ENCODE data around the gene CPAMD8. TPM values are rescaled to one million over a fixed set of nuclear protein-coding genes. Genes with fewer than 3 reads are reported as not detected.
"Not testable (repeated sequence)": the region's sequence is repeated elsewhere in the genome, so short reads cannot be mapped to it uniquely, and the experiment has no call there.

The CPAMD8 gene
- total RNA-seq, 1 donor from 2014 or later: 51.8 TPM

- no peak for DNase-seq (ENCODE audit: low spot score)
Observed at GRCh38 chr19:16946951-16947940, 79.4 kb downstream of the CPAMD8 start.

- no peak for DNase-seq (ENCODE audit: low spot score)
Observed at GRCh38 chr19:16945762-16946465, 80.7 kb downstream of the CPAMD8 start.

- DNase-seq (ENCODE audit: low spot score): no peak
Observed at GRCh38 chr19:16945364-16945714, 81.3 kb downstream of the CPAMD8 start.

- no peak for DNase-seq (ENCODE audit: low spot score)
Observed at GRCh38 chr19:16944626-16945363, 81.8 kb downstream of the CPAMD8 start.

DNA sequence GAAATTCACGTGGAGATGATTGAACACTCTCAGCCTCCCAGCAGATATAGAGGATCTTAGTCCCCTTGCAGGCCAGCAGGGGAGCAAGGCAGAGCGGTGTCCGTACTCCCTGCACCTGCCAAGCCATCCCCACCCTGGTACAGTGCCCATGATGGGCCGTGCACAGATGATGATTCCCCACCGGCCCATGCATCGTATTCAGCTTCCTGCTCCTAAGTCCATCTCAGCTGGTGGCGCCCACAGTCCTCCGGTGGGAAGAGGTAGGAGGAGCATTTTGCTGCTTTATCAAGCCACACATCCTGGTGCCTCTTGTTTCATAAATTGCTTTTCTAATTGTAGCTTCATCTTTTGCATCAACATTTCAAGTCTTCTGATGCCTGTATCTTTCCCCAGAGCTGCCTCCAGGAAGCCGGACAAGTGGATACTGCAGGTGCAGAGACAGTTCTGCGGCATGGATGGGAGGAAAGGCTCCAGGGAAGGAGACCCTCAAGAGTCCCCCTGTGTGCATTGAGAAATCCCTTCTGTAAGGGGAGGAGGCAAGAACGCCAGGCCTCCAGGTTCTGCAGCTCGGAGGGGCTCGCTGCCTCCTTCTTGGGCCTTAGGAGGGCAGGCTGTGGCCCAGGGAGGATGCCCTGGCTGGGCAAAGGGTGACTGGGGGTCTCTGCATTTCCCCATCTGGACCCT lies 82.5 kb downstream of the CPAMD8 start:
- no peak for DNase-seq (ENCODE audit: low spot score)

GRCh38 chr19:16943090-16943489 lies 83.5 kb downstream of the CPAMD8 start:
- DNase-seq (ENCODE audit: low spot score): not testable (repeated sequence)

DNA sequence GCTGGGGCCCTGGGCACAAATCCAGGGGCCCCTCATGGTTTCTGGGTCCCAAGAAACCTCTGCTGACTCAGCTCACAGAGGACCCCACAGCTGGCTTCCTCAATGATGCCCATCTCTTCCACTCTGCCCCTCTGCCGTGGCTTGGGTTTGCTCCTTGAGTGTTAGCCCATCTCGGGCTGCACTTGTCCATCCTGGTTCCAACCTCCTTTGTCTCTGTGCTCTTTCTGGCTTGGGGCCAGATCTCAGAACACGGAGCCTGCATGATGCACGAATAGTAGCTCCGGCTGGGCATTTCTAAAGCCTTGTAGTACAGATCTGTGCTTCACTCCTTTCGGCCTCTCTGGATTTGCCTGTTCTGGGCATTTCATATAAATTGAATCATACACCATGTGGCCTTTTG lies 84.0 kb downstream of the CPAMD8 start:
- no peak for DNase-seq (ENCODE audit: low spot score)

GRCh38 chr19:16940626-16941025 lies 86.0 kb downstream of the CPAMD8 start:
- DNase-seq (ENCODE audit: low spot score): no peak

GRCh38 chr19:16940063-16940462 lies 86.5 kb downstream of the CPAMD8 start:
- DNase-seq (ENCODE audit: low spot score): not testable (repeated sequence)

- DNase-seq (ENCODE audit: low spot score): no peak
Observed at GRCh38 chr19:16938211-16938610, 88.4 kb downstream of the CPAMD8 start.

GRCh38 chr19:16937796-16938195 lies 88.8 kb downstream of the CPAMD8 start:
- not testable (repeated sequence) for DNase-seq (ENCODE audit: low spot score)

DNA sequence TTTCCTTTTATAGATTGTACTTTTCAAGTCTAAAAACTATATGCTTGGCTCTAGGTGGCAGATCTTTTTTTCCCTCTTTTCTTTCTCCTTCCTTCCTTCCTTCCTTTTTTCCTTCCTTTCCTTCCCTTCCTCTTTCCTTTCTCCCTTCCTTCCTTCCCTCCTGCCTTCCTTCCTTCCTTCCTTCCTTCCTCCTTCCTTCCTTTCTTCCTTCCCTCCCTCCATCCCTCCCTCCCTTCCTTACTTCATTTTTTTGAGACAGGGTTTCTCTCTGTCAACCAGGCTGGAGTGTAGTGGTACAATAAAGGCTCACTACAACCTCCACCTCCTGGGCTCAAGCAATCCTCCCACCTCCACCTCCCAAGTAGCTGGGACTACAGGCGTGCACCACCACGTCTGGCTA lies 89.7 kb downstream of the CPAMD8 start:
- no peak for DNase-seq (ENCODE audit: low spot score)

GRCh38 chr19:16934489-16934888 lies 92.1 kb downstream of the CPAMD8 start:
- no peak for DNase-seq (ENCODE audit: low spot score)

- DNase-seq (ENCODE audit: low spot score): no peak
Observed at GRCh38 chr19:16931306-16931705, 95.3 kb downstream of the CPAMD8 start.

DNA sequence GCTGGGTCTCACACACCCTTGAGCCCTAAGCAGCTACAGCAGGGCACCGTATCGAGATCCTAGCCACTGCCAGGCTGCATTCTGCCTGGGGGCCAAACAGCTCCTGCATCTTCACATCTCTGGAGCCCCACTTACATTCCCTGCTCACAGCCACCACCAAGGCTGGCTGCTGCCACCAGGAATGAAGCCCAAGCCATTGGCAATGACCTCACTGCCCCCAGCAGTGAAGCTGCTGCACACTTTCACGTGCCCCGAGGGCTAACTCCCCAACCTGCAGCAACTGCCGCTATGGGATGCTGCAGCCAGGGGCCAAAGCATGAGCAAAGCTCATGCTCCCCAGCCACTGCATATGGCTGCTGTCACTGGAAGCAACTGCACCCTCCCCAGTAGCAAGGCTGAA lies 95.9 kb downstream of the CPAMD8 start:
- DNase-seq (ENCODE audit: low spot score): no peak

- DNase-seq (ENCODE audit: low spot score): no peak
Observed at GRCh38 chr19:16928916-16929315, 97.7 kb downstream of the CPAMD8 start.

DNA sequence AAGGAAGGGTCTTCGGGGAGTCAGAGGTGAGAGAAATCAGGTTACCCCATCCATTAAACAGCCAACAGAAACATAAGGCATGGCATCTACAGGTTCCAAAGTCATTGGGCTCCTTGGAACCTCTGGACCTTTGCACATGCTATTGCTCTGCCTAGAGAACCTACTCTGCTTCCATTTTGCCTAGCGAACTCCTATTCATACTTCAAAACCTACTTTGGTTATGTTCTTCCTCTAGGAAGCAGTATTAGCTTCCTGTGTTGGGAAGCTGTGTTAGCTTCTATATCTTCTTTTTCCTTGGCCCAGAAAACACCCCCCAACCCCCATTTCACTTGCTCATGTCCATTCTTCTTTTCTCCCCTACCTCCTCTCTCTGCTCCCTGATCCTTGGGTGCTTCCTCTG lies 98.3 kb downstream of the CPAMD8 start:
- no peak for DNase-seq (ENCODE audit: low spot score)

DNA sequence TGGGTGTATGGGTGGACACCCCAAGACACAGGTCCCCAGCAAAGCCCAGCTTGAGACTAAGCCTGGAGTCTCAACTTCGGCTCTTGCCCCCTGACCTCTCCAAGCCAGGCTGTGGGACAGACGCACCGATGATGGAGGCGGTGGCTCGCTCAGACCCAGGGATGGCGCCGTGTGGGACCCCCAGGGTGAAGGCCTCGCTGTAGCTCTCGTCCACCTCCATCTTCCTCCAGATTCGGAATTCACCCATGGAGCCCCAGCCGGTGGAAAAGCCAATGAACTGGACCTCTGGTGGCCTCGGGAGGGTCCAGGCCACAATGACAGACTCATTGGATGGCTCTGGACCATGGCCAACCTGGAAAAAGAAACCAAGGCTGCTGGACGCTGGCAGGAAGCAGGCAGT lies 98.7 kb downstream of the CPAMD8 start:
- no peak for DNase-seq (ENCODE audit: low spot score)

DNA sequence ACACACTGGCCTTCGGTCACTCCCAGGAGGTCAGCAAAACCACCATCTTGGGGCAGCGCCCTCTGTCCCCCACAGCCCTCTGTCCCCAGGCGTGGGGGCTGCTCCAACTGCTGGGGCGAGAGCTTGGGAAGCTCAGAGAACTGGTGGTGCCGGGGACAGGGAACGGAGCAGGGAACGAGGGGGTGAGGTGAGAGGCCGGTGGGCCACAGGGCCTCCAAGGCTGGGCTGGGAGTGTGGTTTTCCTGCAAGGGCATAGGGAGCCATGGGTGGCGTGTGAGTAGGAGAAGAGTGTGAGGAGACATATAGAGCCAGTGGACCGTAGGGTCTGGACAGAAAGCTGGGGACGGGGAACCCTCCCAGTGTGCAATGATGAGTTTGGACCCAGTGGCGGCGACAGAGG lies 103.7 kb downstream of the CPAMD8 start:
- DNase-seq (ENCODE audit: low spot score): no peak

DNA sequence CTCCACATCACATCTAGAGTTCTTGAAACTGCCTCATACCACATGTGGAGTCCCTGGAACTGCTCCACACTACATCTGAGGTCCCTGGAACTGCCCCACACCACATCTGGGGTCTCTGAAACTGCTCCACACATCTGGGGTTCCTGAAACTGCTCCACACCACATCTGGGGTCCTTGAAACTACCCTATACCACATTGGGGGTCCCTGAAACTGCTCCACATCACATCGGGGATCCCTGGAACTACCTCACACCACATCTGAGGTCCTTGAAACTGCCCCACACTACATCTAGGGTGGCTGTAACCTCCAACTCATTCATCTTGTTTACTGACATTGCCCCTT lies 104.0 kb downstream of the CPAMD8 start:
- DNase-seq (ENCODE audit: low spot score): no peak

GRCh38 chr19:16921766-16922591 lies 104.6 kb downstream of the CPAMD8 start:
- DNase-seq (ENCODE audit: low spot score): no peak

All from ureter (tissue), 1 donor.